HG02798 (cell line): ENCODE measurements around the gene HES7.

Experiments used
- ATAC-seq: cut with Tn5 transposase; IDR thresholded peaks from one replicate; pipeline ENCODE4 v1.9.1; 2021; ENCODE audit warnings: mild to moderate bottlenecking; ENCODE audit not compliant: unreplicated experiment, poor library complexity

Gene HES7

GRCh38 chr17:8075574-8076342 is 48.1 kb downstream of the HES7 start:
- ATAC-seq, result no peak

GRCh38 chr17:8075081-8075480 is 48.8 kb downstream of the HES7 start:
- ATAC-seq, result no peak

- ATAC-seq, result no peak
These were observed 49.4 kb downstream of the HES7 start for GRCh38 chr17:8074554-8074953.

GRCh38 chr17:8073627-8074484 is 50.0 kb downstream of the HES7 start:
- no peak for ATAC-seq

GRCh38 chr17:8072729-8073461 is 51.0 kb downstream of the HES7 start:
- no peak for ATAC-seq

GRCh38 chr17:8072341-8072728 is 51.6 kb downstream of the HES7 start:
- ATAC-seq, result no peak

- ATAC-seq, result no peak
These were observed 52.4 kb downstream of the HES7 start for GRCh38 chr17:8071496-8071895.
